ENCODE results near the gene IL2RA. TPM values are rescaled to one million over a fixed set of nuclear protein-coding genes. Genes with fewer than 3 reads are reported as not detected.
"Not testable (repeated sequence)": the region's sequence is repeated elsewhere in the genome, so short reads cannot be mapped to it uniquely, and the experiment has no call there.

Gene IL2RA
- total RNA-seq, 1 donor from 2014 or later, result 2.9 TPM

DNA sequence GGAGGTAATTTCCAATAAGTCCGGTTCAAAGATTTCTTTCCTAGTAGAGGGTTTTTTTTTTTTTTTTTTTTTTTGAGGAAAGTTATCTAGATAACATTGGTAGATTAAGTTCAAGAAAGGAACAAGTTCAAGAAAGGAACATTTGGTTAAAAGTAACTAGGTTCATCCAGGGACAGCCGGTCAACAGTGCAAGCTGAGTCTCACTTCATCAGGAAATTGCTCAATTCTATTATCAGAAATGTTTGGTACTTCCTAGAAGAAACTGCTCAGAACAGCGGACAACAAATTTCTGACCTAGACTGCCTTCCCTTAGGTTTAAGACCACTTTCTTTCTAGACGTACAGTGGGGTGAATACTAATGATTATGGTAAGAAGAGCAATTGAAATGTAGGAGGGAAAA is 3.7 kb upstream of the IL2RA start:
- Histone ChIP-seq H3K27me3 (ENCODE audit: low read depth) (no peaks in the 10 kb centered on the region), H3K9me3 (no peaks in the 10 kb centered on the region), H3K27ac (peak overlapping the region; percentile 66), H3K4me1 (peaks cover 45% of the 10 kb centered on the region), H3K36me3 (no peaks in the 10 kb centered on the region), H3K4me3 (no peak overlapping the region)
- ATAC-seq, result peak; percentile 52 to 66
- no peak for TF ChIP-seq CTCF (IDR thresholded peaks at IDR 0.05)
- intact Hi-C loops (cut with DNase I), result no loop called here
- DNase-seq, result no peak

DNA sequence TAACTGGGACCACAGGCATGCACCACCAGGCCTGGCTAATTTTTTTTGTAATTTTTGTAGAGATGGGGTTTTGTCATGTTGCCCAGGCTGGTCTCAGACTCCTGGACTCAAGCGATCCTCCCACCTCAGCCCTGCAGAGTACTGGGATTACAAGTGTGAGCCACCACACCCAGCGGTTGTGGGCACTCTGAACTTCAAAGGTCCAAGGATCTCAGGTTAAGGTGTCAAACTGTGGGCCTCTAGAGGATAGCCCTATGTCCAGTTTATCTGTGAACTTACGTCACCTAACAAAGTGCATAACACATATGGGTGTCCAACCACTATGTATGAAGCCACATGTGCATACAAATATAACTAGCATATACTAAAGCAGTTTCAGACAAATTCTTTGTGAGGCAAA is 3.2 kb upstream of the IL2RA start:
- DNase-seq, result no peak
- Histone ChIP-seq H3K27ac (peak overlapping the region; percentile 66), H3K36me3 (no peaks in the 10 kb centered on the region), H3K27me3 (ENCODE audit: low read depth) (no peaks in the 10 kb centered on the region), H3K4me3 (no peak overlapping the region), H3K4me1 (peaks cover 40% of the 10 kb centered on the region), H3K9me3 (no peaks in the 10 kb centered on the region)
- no peak for TF ChIP-seq CTCF (IDR thresholded peaks at IDR 0.05)
- no peak for ATAC-seq
- intact Hi-C loops (cut with DNase I), result no loop called here

- H3K4me3 ChIP-seq; H3K9me3 ChIP-seq; ATAC-seq; H3K27ac ChIP-seq; H3K36me3 ChIP-seq; DNase-seq; H3K27me3 ChIP-seq (ENCODE audit: low read depth); intact Hi-C loops (cut with DNase I): not testable (repeated sequence)
- peaks cover 37% of the 10 kb centered on the region for H3K4me1 ChIP-seq
Observed at GRCh38 chr10:6064726-6065125, 2.6 kb upstream of the IL2RA start.

GRCh38 chr10:6064119-6064518 is 2.0 kb upstream of the IL2RA start:
- intact Hi-C loops (cut with DNase I), result no loop called here
- no peaks in the 10 kb centered on the region for H3K9me3 ChIP-seq
- no peak for DNase-seq
- H3K27me3 ChIP-seq (ENCODE audit: low read depth), result no peaks in the 10 kb centered on the region
- H3K36me3 ChIP-seq, result no peaks in the 10 kb centered on the region
- H3K27ac ChIP-seq, result no peak overlapping the region
- H3K4me1 ChIP-seq, result peaks cover 40% of the 10 kb centered on the region
- TF ChIP-seq CTCF (IDR thresholded peaks at IDR 0.05), result no peak
- no peak overlapping the region for H3K4me3 ChIP-seq
- ATAC-seq, result no peak

- Histone ChIP-seq H3K4me1 (peaks cover 19% of the 10 kb centered on the region), H3K4me3 (peak overlapping the region; percentile 44), H3K36me3 (no peaks in the 10 kb centered on the region), H3K27ac (no peak overlapping the region), H3K9me3 (no peaks in the 10 kb centered on the region), H3K27me3 (ENCODE audit: low read depth) (no peaks in the 10 kb centered on the region)
- DNase-seq (no peak), ATAC-seq (no peak)
- no peak for TF ChIP-seq CTCF (IDR thresholded peaks at IDR 0.05)
- intact Hi-C loops (cut with DNase I), result no loop called here
Observed at GRCh38 chr10:6061056-6061455, 1.1 kb downstream of the IL2RA start.

DNA sequence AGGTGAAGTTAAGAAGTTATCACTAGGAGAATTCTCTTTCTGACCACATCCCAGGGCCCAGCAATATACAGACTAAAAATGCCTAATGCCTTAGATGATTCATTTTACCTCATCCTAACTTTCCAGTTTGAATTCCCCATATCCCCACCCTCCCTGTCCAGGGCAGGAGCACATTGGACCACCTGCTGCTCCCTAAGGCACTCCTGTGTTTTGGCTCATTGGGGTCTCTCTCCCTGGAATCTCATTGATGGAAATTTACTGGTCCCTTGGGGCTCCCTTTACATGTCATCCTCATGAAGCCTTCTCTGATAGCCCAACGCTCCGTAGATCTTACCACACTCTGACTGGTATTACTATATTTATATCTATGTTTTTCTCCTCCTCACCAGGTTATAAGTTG is 2.7 kb downstream of the IL2RA start:
- Histone ChIP-seq H3K36me3 (no peaks in the 10 kb centered on the region), H3K27me3 (ENCODE audit: low read depth) (no peaks in the 10 kb centered on the region), H3K9me3 (no peaks in the 10 kb centered on the region), H3K27ac (no peak overlapping the region), H3K4me3 (no peak overlapping the region), H3K4me1 (peaks cover 10% of the 10 kb centered on the region)
- DNase-seq (no peak), ATAC-seq (no peak)
- TF ChIP-seq CTCF (IDR thresholded peaks at IDR 0.05), result no peak
- intact Hi-C loops (cut with DNase I), result no loop called here

Data from lower lobe of right lung (tissue), 2 donors.